ENCODE data around the gene CDH23.

- TF ChIP-seq EZH2 (IDR thresholded peaks at IDR 0.05; ENCODE audit: insufficient read depth, poor library complexity, severe bottlenecking) (no peak), EZH2phosphoT487 (IDR thresholded peaks at IDR 0.05; ENCODE audit: insufficient read depth, low read depth) (no peak)
Observed at GRCh38 chr10:71478813-71479365, 82.2 kb downstream of the CDH23 start.

Measured in GM23248 (cell line).